ENCODE measurements around the gene NPLOC4. TPM values are rescaled to one million over a fixed set of nuclear protein-coding genes. Genes with fewer than 3 reads are reported as not detected.

NPLOC4 gene
- total RNA-seq, 2 donors from 2014 or later: 101 to 103 TPM

DNA sequence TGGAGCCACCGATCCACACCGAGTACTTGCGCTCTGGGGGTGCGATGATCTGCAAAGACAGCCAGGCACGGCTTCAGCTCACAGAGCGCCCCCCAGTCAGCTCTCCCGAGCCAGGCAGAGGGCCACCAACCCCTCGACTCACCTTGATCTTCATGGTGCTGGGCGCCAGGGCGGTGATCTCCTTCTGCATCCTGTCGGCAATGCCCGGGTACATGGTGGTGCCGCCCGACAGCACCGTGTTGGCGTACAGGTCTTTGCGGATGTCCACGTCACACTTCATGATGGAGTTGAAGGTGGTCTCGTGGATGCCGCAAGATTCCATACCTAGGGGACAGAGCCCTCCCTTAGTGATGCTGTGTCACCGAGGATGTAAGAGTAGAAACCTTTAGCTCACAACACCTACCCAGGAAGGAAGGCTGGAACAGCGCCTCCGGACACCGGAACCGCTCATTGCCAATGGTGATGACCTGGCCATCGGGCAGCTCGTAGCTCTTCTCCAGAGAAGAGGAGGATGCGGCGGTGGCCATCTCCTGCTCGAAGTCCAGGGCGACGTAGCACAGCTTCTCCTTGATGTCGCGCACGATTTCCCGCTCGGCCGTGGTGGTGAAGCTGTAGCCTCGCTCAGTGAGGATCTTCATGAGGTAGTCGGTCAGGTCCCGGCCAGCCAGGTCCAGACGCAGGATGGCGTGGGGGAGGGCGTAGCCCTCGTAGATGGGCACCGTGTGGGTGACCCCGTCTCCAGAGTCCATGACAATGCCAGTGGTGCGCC is 125.9 kb downstream of the NPLOC4 start:
- H3K4me3 Mint-ChIP-seq: peak overlapping the region; percentile 98
- peak overlapping the region; percentile 95 for H3K27ac Mint-ChIP-seq
- ATAC-seq (replicated peaks): no peak
- H3K36me3 Mint-ChIP-seq (ENCODE audit: low read depth): peaks cover 54% of the 10 kb centered on the region
- peaks cover 9% of the 10 kb centered on the region for H3K4me1 Mint-ChIP-seq
- H3K27me3 Mint-ChIP-seq: no peaks in the 10 kb centered on the region
- H3K9me3 Mint-ChIP-seq: no peaks in the 10 kb centered on the region

DNA sequence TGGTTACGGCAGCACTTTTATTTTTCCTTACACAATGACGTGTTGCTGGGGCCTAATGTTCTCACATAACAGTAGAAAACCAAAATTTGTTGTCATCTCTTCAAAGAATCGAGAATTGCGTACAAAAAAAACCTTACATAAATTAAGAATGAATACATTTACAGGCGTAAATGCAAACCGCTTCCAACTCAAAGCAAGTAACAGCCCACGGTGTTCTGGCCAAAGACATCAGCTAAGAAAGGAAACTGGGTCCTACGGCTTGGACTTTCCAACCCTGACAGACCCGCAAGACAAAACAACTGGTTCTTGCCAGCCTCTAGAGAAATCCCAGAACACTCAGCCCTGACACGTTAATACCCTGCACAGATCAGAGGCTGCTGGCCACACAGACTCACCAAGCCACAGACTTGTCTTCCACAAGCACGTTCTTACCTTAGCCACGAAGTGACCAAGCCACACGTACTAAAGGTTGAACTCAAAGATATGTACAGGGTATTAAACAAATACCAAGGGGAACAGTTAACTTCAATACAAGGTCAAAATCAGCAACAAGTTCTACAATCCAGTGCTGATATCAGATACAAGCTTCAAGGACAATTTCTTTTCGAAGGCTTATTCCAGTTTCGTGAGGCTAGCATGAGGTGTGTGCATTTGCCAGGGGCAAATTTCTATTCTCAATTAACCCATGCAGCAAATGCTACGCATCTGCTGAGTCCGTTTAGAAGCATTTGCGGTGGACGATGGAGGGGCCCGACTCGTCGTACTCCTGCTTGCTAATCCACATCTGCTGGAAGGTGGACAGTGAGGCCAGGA is 126.7 kb downstream of the NPLOC4 start:
- Mint-ChIP-seq H3K27me3 (no peaks in the 10 kb centered on the region), H3K9me3 (no peaks in the 10 kb centered on the region), H3K36me3 (ENCODE audit: low read depth) (peaks cover 54% of the 10 kb centered on the region), H3K4me3 (peak overlapping the region; percentile 98), H3K27ac (peak overlapping the region; percentile 95), H3K4me1 (peaks cover 9% of the 10 kb centered on the region)
- ATAC-seq (replicated peaks): no peak

GRCh38 chr17:81509207-81509971 is 127.5 kb downstream of the NPLOC4 start:
- Mint-ChIP-seq H3K4me1 (peaks cover 9% of the 10 kb centered on the region), H3K4me3 (peak overlapping the region; percentile 98), H3K27ac (peak overlapping the region; percentile 95), H3K36me3 (ENCODE audit: low read depth) (peaks cover 54% of the 10 kb centered on the region), H3K9me3 (no peaks in the 10 kb centered on the region), H3K27me3 (no peaks in the 10 kb centered on the region)
- no peak for ATAC-seq (replicated peaks)

DNA sequence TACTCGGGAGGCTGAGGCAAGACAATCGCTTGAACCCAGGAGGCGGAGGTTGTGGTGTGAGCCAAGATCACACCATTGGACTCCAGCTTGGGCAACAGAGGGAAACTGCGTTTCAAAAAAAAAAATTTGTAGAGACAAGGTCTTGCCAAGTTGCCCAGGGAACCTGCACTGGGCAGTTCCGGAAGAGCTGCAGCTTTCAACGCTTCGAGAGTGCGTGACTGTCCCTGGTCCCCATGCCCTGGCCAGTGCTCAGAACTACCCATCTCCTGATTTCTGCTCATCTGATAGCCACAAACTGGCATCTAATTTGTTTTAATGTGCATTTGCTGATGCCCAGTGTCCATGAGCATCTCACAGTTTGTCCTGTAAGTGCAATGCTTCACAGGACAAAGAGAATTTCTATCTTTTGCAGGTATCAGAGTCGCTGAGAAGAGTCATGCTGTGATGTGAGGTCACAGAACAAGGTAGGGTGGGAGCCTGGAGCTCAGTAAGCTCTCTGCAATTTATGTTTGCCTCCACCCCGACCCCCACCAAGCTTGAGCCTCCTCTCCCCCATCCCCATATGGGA is 128.2 kb downstream of the NPLOC4 start:
- peak overlapping the region; percentile 98 for H3K4me3 Mint-ChIP-seq
- peak overlapping the region; percentile 95 for H3K27ac Mint-ChIP-seq
- peaks cover 9% of the 10 kb centered on the region for H3K4me1 Mint-ChIP-seq
- H3K36me3 Mint-ChIP-seq (ENCODE audit: low read depth): peaks cover 54% of the 10 kb centered on the region
- no peak for ATAC-seq (replicated peaks)
- H3K27me3 Mint-ChIP-seq: no peaks in the 10 kb centered on the region
- no peaks in the 10 kb centered on the region for H3K9me3 Mint-ChIP-seq

Other genes starting within 250 kb of the NPLOC4 start
- gene BAHCC1, start 241.7 kb downstream of the NPLOC4 start, total RNA-seq: under 1 TPM in 1 of 2 donors, not detected in 1; 0.26 TPM
- gene ACTG1, start 124.3 kb downstream of the NPLOC4 start, total RNA-seq: 1,000 to 10,000 TPM; 4,457 to 7,394 TPM
- under 1 TPM; 0.43 to 0.93 TPM for gene FSCN2, start 108.7 kb downstream of the NPLOC4 start, total RNA-seq
- 10 to 100 TPM; 26.9 to 38.6 TPM for gene FAAP100, start 84.8 kb downstream of the NPLOC4 start, total RNA-seq
- gene TSPAN10, start 84 bp upstream of the NPLOC4 start, total RNA-seq: 1 to 10 TPM in 1 of 2 donors, under 1 TPM in 1; 0.30 to 1.4 TPM
- 1 to 10 TPM in 1 of 2 donors, under 1 TPM in 1; 0.89 to 1.6 TPM for gene PDE6G, start 19.4 kb upstream of the NPLOC4 start, total RNA-seq
- gene OXLD1, start 29.5 kb upstream of the NPLOC4 start, total RNA-seq: 10 to 100 TPM; 18.4 to 40.3 TPM
- gene CCDC137, start 29.6 kb upstream of the NPLOC4 start, total RNA-seq: 10 to 100 TPM; 29.6 to 48.6 TPM
- gene ARL16, start 46.7 kb upstream of the NPLOC4 start, total RNA-seq: 10 to 100 TPM; 12.6 to 20.9 TPM
- gene HGS, start 46.9 kb upstream of the NPLOC4 start, total RNA-seq: 100 to 1,000 TPM; 118 to 130 TPM
- 100 to 1,000 TPM in 1 of 2 donors, 10 to 100 TPM in 1; 50.7 to 108 TPM for gene MRPL12, start 66.3 kb upstream of the NPLOC4 start, total RNA-seq
- 10 to 100 TPM; 15.4 to 38.9 TPM for gene SLC25A10, start 75.2 kb upstream of the NPLOC4 start, total RNA-seq
- under 1 TPM in 1 of 2 donors, not detected in 1; 0.26 TPM for gene GCGR, start 167.0 kb upstream of the NPLOC4 start, total RNA-seq
- gene MCRIP1, start 196.2 kb upstream of the NPLOC4 start, total RNA-seq: 10 to 100 TPM; 45.7 to 94.4 TPM
- gene PPP1R27, start 197.9 kb upstream of the NPLOC4 start, total RNA-seq: not detected
- gene P4HB, start 223.4 kb upstream of the NPLOC4 start, total RNA-seq: 100 to 1,000 TPM; 506 to 602 TPM
- gene ARHGDIA, start 234.2 kb upstream of the NPLOC4 start, total RNA-seq: 100 to 1,000 TPM; 384 to 814 TPM